ENCODE measurements around the gene ZNF334.

ZNF334 gene

DNA sequence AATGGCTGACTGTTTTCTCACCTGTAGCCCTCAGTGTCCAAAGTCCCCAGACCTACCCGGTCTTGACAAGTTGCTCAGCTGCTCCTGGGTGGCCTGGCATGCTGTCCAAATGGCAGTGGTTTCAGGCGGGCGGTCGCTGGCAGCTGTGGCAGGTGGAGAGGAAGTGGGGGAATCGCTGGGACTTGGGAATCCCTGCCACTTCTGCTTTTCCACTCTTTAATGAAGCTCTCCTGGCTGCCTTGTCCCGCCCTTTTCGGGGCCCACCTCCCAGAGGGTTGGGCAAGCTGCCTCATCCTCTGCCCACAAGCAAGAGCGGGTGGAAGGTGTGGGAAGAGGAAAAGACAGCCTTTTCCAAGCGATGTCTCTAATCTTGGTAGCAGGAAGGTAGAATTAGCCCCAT lies 37.1 kb upstream of the ZNF334 start, which contains the start of gene OCSTAMP:
OCSTAMP (minus strand) TSS at position 194 of the 400 bp plus-strand sequence; CDS start at position 100, 94 bp downstream.
- DNase-seq (ENCODE audit: low read depth), result no peak
- no peak within 1 kb of the TSS for H3K4me3 ChIP-seq (ENCODE audit: low read length)
- no peak for TF ChIP-seq CTCF (conservative IDR thresholded peaks at IDR 0.05; ENCODE audit: low read depth, low read length)

DNA sequence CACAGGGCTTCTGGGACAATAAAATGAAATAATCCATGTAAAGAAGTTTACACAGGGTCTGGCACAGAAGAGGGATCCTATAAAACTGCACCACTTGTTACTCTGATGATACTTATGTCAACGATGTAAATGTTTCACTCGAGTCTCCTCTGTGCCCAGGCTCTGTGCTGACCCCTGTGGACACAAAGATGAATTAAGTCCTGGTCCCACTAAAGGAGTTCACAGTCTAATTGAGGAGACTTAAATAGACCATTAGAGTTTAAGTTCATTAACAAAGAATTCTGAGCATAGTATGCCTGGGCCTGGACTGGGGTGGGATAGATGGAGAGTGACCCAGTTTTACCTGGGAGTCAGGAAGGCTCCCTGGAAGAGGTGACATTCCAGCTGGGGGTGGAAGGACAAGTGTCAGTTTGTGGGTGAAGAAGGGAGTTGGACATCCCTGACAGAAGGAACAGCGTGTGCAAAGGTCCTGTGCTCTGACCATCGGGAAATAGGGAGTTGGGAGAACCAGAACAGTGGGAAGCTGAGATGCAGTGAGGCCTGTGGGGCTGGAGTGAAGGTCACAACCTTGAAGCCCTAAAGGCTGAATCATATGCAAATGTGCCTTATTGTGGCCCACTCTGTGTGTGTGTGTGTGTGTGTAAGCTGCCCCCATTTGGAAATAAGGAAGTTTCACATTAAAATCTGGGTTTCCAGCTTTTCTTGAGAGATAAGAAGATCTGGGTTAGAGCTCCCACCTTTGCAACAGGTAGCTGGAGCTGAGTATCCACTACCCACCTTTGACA lies 36.0 kb upstream of the ZNF334 start:
- no peak for TF ChIP-seq CTCF (conservative IDR thresholded peaks at IDR 0.05; ENCODE audit: low read depth, low read length)
- no peak overlapping the region for H3K4me3 ChIP-seq (ENCODE audit: low read length)
- DNase-seq (ENCODE audit: low read depth), result no peak

DNA sequence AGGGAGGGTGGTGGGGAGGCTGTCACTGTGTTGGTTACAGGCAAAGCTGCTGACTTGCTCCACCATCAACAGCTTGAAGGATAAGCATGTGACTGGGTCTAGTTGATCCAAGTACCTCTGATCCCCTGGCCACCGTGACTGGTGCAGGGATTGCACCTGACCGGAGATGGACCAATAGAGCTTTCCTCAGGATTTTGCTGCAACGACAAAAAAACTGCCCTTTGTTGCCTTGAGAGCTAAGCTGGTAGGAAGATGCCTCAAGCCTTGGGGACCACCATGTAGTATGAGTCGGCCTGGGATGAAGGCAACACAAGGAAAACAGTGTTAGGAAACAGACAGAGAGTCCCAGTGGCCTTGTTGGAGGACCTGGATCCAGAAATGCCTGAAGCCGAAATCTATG lies 35.3 kb upstream of the ZNF334 start:
- no peak for TF ChIP-seq CTCF (conservative IDR thresholded peaks at IDR 0.05; ENCODE audit: low read depth, low read length)
- H3K4me3 ChIP-seq (ENCODE audit: low read length), result no peak overlapping the region
- no peak for DNase-seq (ENCODE audit: low read depth)

- TF ChIP-seq CTCF (conservative IDR thresholded peaks at IDR 0.05; ENCODE audit: low read depth, low read length), result no peak
- H3K4me3 ChIP-seq (ENCODE audit: low read length), result no peak overlapping the region
- no peak for DNase-seq (ENCODE audit: low read depth)
These were observed 34.6 kb upstream of the ZNF334 start for GRCh38 chr20:46547995-46548394.

- no peak overlapping the region for H3K4me3 ChIP-seq (ENCODE audit: low read length)
- no peak for DNase-seq (ENCODE audit: low read depth)
- no peak for TF ChIP-seq CTCF (conservative IDR thresholded peaks at IDR 0.05; ENCODE audit: low read depth, low read length)
These were observed 33.6 kb upstream of the ZNF334 start for GRCh38 chr20:46546936-46547335.

- H3K4me3 ChIP-seq (ENCODE audit: low read length), result no peak overlapping the region
These were observed 32.9 kb upstream of the ZNF334 start for GRCh38 chr20:46546298-46546697.

More at GRCh38 chr20:46546298-46546697, 32.9 kb upstream of the ZNF334 start:
- DNase-seq (ENCODE audit: low read depth), result no peak
- no peak for TF ChIP-seq CTCF (conservative IDR thresholded peaks at IDR 0.05; ENCODE audit: low read depth, low read length)
